ENCODE data around the gene IFT27.
A peak's percentile ranks its signal among the peaks of the same experiment; 100 is the strongest.

Gene IFT27

GRCh38 chr22:36765131-36765942 is 10.6 kb downstream of the IFT27 start:
- Mint-ChIP-seq H3K36me3 (ENCODE audit: low read depth) (no peaks in the 10 kb centered on the region), H3K4me1 (ENCODE audit: low read depth) (no peaks in the 10 kb centered on the region), H3K27me3 (ENCODE audit: low read depth) (no peaks in the 10 kb centered on the region), H3K9me3 (no peaks in the 10 kb centered on the region), H3K27ac (peak overlapping the region; percentile 19), H3K4me3 (no peak overlapping the region)
- no peak for DNase-seq (ENCODE audit: low spot score)

GRCh38 chr22:36764641-36765040 is 11.3 kb downstream of the IFT27 start:
- no peaks in the 10 kb centered on the region for H3K27me3 Mint-ChIP-seq (ENCODE audit: low read depth)
- no peaks in the 10 kb centered on the region for H3K4me1 Mint-ChIP-seq (ENCODE audit: low read depth)
- no peak overlapping the region for H3K27ac Mint-ChIP-seq
- no peak overlapping the region for H3K4me3 Mint-ChIP-seq
- no peaks in the 10 kb centered on the region for H3K9me3 Mint-ChIP-seq
- no peaks in the 10 kb centered on the region for H3K36me3 Mint-ChIP-seq (ENCODE audit: low read depth)
- DNase-seq (ENCODE audit: low spot score), result no peak

GRCh38 chr22:36764060-36764459 is 11.9 kb downstream of the IFT27 start:
- Mint-ChIP-seq H3K4me1 (ENCODE audit: low read depth) (no peaks in the 10 kb centered on the region), H3K9me3 (no peaks in the 10 kb centered on the region), H3K27ac (no peak overlapping the region), H3K27me3 (ENCODE audit: low read depth) (no peaks in the 10 kb centered on the region), H3K36me3 (ENCODE audit: low read depth) (no peaks in the 10 kb centered on the region), H3K4me3 (no peak overlapping the region)
- DNase-seq (ENCODE audit: low spot score), result no peak

GRCh38 chr22:36763576-36763975 is 12.3 kb downstream of the IFT27 start:
- Mint-ChIP-seq H3K4me1 (ENCODE audit: low read depth) (no peaks in the 10 kb centered on the region), H3K36me3 (ENCODE audit: low read depth) (no peaks in the 10 kb centered on the region), H3K27me3 (ENCODE audit: low read depth) (no peaks in the 10 kb centered on the region), H3K4me3 (no peak overlapping the region), H3K27ac (no peak overlapping the region), H3K9me3 (no peaks in the 10 kb centered on the region)
- no peak for DNase-seq (ENCODE audit: low spot score)

DNA sequence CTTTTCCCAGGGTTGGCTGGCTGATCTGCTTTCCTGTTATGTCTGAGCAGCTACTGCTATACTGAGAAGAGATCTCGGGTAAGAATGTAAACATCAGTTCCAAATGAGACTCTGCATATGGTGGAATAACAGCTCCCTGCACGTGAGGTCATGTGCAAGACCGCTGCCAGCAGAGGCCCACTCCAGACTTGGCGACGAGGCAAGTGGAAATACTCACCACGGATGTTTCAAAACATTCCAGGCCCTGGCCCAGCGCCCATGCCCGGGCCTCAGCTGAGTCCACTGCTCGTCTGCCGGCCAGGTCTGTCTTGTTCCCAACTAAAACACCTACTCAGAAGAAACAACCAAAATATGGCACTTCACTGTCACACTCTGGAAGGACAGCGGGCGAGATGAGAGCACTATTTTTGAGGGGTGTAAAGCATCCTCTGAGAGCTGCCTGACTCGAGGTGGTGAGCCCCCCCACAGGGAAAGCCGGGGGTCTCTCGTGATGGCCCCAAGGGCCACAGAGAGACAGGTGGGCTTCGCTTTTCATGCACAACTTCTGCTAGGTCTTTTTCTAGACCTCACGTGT is 13.1 kb downstream of the IFT27 start:
- Mint-ChIP-seq H3K9me3 (no peaks in the 10 kb centered on the region), H3K27me3 (ENCODE audit: low read depth) (no peaks in the 10 kb centered on the region), H3K4me3 (no peak overlapping the region), H3K27ac (no peak overlapping the region), H3K4me1 (ENCODE audit: low read depth) (no peaks in the 10 kb centered on the region), H3K36me3 (ENCODE audit: low read depth) (no peaks in the 10 kb centered on the region)
- DNase-seq (ENCODE audit: low spot score), result no peak

- Mint-ChIP-seq H3K27me3 (ENCODE audit: low read depth) (no peaks in the 10 kb centered on the region), H3K9me3 (no peaks in the 10 kb centered on the region), H3K27ac (no peak overlapping the region), H3K4me3 (no peak overlapping the region), H3K4me1 (ENCODE audit: low read depth) (no peaks in the 10 kb centered on the region), H3K36me3 (ENCODE audit: low read depth) (no peaks in the 10 kb centered on the region)
- no peak for DNase-seq (ENCODE audit: low spot score)
Observed at GRCh38 chr22:36761553-36762240, 14.2 kb downstream of the IFT27 start.

- no peaks in the 10 kb centered on the region for H3K36me3 Mint-ChIP-seq (ENCODE audit: low read depth)
- H3K27ac Mint-ChIP-seq, result no peak overlapping the region
- H3K4me3 Mint-ChIP-seq, result no peak overlapping the region
- H3K27me3 Mint-ChIP-seq (ENCODE audit: low read depth), result no peaks in the 10 kb centered on the region
- no peaks in the 10 kb centered on the region for H3K4me1 Mint-ChIP-seq (ENCODE audit: low read depth)
- DNase-seq (ENCODE audit: low spot score), result no peak
- H3K9me3 Mint-ChIP-seq, result no peaks in the 10 kb centered on the region
Observed at GRCh38 chr22:36760786-36761185, 15.1 kb downstream of the IFT27 start.

GRCh38 chr22:36759481-36760159 is 16.3 kb downstream of the IFT27 start:
- Mint-ChIP-seq H3K9me3 (no peaks in the 10 kb centered on the region), H3K36me3 (ENCODE audit: low read depth) (no peaks in the 10 kb centered on the region), H3K4me3 (no peak overlapping the region), H3K27ac (no peak overlapping the region), H3K27me3 (ENCODE audit: low read depth) (peaks cover under 1% of the 10 kb centered on the region), H3K4me1 (ENCODE audit: low read depth) (no peaks in the 10 kb centered on the region)
- no peak for DNase-seq (ENCODE audit: low spot score)

DNA sequence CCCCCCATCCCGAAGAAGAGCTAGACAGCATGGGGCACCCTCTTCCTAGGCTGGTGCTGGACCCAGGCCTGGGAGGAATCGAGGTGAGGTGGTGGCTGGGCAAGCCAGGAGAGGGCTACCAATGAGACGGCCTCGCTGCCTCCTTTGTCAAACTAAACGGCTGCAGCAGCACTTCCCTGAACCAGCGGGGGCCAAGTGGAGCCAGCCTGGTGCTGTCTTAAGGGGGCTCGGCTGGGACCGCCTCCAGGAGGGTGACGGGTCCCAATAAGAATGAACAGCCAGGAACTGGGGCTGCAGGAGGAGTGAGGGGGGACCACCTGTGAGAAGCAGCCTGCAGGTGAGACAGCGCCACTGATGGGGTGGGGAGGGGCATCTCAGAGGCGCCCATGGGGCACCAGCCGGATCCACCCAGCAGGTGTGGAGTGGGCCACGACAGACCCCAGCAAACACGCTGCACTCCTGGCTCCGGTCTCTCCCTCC is 17.1 kb downstream of the IFT27 start:
- peaks cover 4% of the 10 kb centered on the region for H3K27me3 Mint-ChIP-seq (ENCODE audit: low read depth)
- no peaks in the 10 kb centered on the region for H3K9me3 Mint-ChIP-seq
- no peak overlapping the region for H3K27ac Mint-ChIP-seq
- DNase-seq (ENCODE audit: low spot score), result no peak
- H3K4me1 Mint-ChIP-seq (ENCODE audit: low read depth), result no peaks in the 10 kb centered on the region
- H3K36me3 Mint-ChIP-seq (ENCODE audit: low read depth), result no peaks in the 10 kb centered on the region
- no peak overlapping the region for H3K4me3 Mint-ChIP-seq

- no peaks in the 10 kb centered on the region for H3K9me3 Mint-ChIP-seq
- no peak overlapping the region for H3K27ac Mint-ChIP-seq
- no peak overlapping the region for H3K4me3 Mint-ChIP-seq
- peak; percentile 66 for DNase-seq (ENCODE audit: low spot score)
- H3K27me3 Mint-ChIP-seq (ENCODE audit: low read depth), result peaks cover 4% of the 10 kb centered on the region
- no peaks in the 10 kb centered on the region for H3K4me1 Mint-ChIP-seq (ENCODE audit: low read depth)
- no peaks in the 10 kb centered on the region for H3K36me3 Mint-ChIP-seq (ENCODE audit: low read depth)
Observed at GRCh38 chr22:36757668-36758211, 18.2 kb downstream of the IFT27 start.

- Mint-ChIP-seq H3K27ac (no peak overlapping the region), H3K27me3 (ENCODE audit: low read depth) (peaks cover 4% of the 10 kb centered on the region), H3K4me3 (no peak overlapping the region), H3K4me1 (ENCODE audit: low read depth) (no peaks in the 10 kb centered on the region), H3K9me3 (no peaks in the 10 kb centered on the region), H3K36me3 (ENCODE audit: low read depth) (no peaks in the 10 kb centered on the region)
- no peak for DNase-seq (ENCODE audit: low spot score)
Observed at GRCh38 chr22:36756746-36757655, 18.9 kb downstream of the IFT27 start.

- Mint-ChIP-seq H3K36me3 (ENCODE audit: low read depth) (no peaks in the 10 kb centered on the region), H3K9me3 (no peaks in the 10 kb centered on the region), H3K27me3 (ENCODE audit: low read depth) (peaks cover 4% of the 10 kb centered on the region), H3K27ac (no peak overlapping the region), H3K4me3 (no peak overlapping the region), H3K4me1 (ENCODE audit: low read depth) (no peaks in the 10 kb centered on the region)
- no peak for DNase-seq (ENCODE audit: low spot score)
Observed at GRCh38 chr22:36756031-36756430, 19.9 kb downstream of the IFT27 start.

GRCh38 chr22:36755316-36755715 is 20.6 kb downstream of the IFT27 start:
- Mint-ChIP-seq H3K36me3 (ENCODE audit: low read depth) (no peaks in the 10 kb centered on the region), H3K4me3 (no peak overlapping the region), H3K4me1 (ENCODE audit: low read depth) (no peaks in the 10 kb centered on the region), H3K27ac (no peak overlapping the region), H3K9me3 (no peaks in the 10 kb centered on the region), H3K27me3 (ENCODE audit: low read depth) (peaks cover 4% of the 10 kb centered on the region)
- DNase-seq (ENCODE audit: low spot score), result no peak

Measured in T-helper 2 cell treated with Interferon-gamma antibody and Interleukin-4, amounts not matched to agents 5 μg/mL and 100 μg/mL, for 36 hours (primary cell).